ENCODE data around the gene PHAF1. TPM values are rescaled to one million over a fixed set of nuclear protein-coding genes. Genes with fewer than 3 reads are reported as not detected.

The PHAF1 gene
- total RNA-seq, 1 donor from 2014 or later: 18.7 TPM

GRCh38 chr16:67146523-67147357 is 37.0 kb downstream of the PHAF1 start:
- intact Hi-C loops (cut with micrococcal nuclease): no loop called here

DNA sequence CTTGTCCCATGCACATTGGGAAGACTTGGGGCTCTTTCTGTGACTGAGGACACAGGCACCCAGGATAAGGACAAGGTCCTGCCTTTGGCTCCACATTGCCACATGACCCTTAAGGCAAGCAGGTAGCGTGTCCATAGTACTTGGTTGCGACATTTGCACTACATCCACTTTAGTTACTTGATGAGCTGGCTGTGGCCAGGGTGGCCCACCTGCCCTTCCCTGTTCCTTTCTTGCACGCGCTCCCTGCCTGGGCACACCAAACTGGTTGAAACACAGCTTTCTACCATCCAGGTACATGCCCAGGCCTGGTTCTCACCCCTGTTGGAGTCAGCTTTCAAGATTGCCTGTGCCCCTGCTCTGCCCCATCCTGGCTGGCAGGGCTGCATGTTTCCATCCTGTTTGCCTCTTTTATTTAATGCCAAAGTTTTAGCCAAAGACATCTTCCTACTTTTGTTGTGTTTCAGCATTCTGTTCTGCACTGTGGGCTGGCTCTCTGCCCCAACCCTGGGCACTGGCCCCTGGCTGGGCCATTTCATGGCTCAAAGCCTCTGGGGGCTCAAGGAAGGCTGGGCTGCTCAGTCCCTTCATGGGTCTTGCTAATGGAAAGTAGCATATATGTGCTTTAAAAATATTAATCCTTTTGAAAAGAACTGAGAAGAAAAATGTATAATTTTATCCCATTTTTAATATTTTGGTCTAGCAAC is 37.8 kb downstream of the PHAF1 start:
- intact Hi-C loops (cut with micrococcal nuclease): no loop called here

- intact Hi-C loops (cut with micrococcal nuclease): no loop called here
These were observed 38.5 kb downstream of the PHAF1 start for GRCh38 chr16:67148221-67148620.

DNA sequence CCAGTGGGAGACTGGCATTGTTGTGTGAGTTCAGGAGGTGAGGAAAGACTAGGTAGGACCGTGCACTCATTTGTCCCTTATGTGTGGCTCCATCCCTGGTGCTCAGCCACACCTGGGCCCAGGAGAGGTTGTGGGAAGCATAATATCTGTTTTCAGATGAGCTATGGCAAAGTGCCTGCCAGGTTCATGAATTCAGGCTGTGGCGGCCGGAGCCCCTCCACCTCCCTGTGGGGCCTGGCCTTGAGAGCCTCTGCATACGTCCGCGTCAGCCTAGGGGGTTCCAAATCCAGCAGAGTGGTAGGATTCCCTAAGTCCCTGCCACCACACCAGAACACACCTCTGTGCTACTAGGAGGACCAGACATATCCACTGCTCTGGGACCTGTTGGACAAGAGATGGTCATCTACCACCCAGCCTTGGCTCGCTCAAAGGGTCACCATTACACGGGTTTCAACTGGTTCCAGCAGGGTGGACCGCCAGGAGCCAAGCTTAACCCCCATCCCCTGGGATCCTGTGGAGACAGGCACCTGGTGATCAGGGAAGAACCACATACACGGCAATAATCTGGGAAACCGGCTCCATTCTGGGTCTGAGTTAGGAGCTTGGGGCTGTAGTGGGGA is 39.0 kb downstream of the PHAF1 start:
- intact Hi-C loops (cut with micrococcal nuclease): no loop called here

- intact Hi-C loops (cut with micrococcal nuclease): no loop called here
These were observed 39.7 kb downstream of the PHAF1 start for GRCh38 chr16:67149276-67150046.

DNA sequence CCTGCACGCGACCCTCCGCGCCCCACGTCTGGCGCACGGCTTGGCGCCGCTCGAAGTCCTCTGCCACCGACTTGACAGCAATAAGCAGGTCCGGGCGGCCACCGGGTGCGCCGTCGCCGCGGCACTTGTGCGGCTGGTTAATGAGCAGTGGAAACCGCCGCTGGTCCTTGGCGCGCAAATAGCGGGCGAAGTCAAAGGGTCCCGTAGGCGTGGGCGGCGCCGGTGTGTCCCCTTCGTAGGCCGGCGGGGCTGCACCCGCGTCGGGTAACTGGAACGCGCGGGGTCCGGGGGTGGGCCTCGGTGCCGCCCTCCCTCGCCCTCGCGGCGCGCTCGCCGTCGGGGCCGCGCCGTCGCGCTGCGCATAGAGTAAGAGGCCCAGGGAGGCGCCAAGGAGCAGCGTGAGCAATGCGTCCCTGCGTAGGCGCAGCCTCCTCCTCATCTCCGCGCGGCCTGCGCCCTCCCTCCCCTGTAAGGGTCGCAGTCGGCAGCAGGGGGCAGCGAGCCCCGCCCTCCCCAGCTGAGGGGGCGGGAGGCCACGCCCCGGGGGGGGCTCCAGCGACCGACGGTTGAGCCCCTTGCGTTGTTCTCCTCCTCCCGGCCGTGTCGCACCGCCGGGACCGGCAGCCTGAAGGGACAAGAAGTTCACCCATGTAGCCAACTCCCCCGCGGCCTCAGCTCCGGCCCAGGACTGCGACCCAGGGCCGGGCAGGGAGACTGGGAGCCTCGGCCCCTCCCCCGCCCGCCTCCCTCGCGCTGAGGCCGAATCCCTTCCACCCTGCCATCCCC is 40.5 kb downstream of the PHAF1 start:
- intact Hi-C loops (cut with micrococcal nuclease): no loop called here

DNA sequence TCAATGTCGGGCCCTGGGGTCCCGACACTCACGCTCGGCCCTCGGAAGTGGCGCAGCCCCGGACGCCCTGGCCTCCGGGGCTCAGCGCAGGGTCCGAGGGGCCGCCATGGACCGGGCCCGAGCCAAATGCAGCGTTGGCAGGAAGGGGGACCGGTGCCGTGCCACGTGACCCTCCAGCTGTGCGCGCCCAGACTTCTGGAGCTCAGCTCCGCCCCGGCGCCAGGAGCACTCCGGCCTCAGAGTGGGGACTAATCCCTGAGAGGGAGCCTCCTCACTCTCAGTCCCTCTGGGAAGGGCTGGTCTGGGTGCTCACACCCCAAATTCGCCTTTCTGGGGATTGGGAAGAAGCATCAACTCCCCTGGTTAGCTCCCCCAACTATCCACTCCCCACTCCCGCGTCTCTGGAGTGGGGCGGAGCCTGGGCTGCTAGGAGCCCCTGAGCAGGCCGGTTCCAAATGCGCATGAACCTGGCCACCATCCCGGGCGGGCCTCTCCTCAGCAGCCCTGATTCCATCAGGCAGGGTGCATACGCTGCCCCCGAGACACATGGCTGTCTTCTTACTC is 41.2 kb downstream of the PHAF1 start, which contains the start of gene B3GNT9:
Gene B3GNT9, minus strand, starts transcription at position 166 of the 564 bp plus-strand sequence. CDS start 513 bp downstream, outside the sequence.
- intact Hi-C loops (cut with micrococcal nuclease): no loop called here

DNA sequence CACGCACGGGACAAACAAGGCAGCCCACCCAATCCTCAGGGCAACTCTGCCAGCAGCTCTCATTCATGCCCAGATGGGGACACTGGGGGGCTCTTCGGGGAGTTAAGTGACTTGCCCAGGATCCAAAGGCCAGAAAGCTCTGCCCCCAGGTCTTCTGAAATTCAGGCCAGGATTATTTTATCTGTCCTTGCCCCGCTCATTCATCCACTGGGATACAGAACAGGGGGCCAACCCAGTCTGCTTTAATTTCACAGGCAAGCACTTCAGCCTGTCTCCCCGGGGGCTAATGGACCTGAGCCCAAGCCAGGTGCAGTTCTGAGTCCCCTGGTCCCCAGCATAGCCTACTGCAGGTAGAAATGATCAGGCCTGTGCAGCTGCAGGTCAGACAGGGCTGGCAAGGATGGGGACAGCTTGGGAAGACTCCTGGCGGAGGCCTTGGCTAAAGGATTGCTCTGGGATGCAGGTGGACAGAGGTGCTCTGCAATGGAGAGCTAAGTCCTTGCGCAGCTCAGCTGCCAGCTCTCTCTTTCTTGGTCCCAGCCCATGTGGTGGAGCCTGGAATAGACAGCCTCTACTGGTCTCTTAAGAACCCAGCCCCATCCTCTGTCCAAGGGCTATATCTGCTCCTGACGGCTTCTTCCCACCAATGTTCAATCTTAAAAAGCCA is 41.8 kb downstream of the PHAF1 start:
- intact Hi-C loops (cut with micrococcal nuclease): no loop called here

DNA sequence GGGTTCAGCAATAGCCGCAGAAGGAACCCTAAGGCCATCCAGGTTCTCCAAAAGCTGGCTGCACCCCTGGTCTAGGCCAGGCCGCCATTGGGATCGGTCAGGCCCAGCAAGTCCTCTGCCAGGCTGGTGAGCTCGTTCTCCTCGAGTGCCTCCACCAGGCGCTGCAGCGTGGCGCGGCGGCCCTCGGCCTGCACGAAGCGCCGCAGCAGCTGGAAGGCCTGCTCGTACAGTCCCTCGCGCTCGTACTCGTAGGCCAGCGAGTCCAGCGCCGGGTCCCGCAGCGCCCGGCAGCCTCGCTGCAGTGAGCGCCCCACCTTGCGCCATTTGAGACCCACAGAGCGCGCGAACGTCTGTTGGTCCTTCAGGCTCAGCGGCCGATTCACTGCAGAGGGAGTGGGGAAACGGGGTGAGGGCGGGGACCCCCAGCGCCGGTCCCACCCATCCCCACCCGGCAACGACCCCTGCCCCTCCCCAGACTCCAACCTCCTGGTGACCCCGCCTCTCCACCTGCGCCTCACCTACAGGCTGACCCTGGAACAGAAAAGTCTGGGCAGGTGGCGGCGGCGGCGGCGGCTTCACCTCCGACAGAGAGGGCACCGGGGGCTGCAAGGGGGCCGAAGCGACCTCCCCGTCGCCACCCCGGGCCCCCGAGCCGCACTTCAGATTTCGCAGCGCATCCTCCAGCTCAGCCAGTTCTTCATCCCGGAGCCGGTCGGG is 45.0 kb downstream of the PHAF1 start:
- intact Hi-C loops (cut with micrococcal nuclease): loop anchor here (1.0 to 5.0 kb wide), 6 partner anchors 47 to 207 kb away; partner anchors contain the start of genes CES3, FHOD1, PHAF1 and SLC9A5

DNA sequence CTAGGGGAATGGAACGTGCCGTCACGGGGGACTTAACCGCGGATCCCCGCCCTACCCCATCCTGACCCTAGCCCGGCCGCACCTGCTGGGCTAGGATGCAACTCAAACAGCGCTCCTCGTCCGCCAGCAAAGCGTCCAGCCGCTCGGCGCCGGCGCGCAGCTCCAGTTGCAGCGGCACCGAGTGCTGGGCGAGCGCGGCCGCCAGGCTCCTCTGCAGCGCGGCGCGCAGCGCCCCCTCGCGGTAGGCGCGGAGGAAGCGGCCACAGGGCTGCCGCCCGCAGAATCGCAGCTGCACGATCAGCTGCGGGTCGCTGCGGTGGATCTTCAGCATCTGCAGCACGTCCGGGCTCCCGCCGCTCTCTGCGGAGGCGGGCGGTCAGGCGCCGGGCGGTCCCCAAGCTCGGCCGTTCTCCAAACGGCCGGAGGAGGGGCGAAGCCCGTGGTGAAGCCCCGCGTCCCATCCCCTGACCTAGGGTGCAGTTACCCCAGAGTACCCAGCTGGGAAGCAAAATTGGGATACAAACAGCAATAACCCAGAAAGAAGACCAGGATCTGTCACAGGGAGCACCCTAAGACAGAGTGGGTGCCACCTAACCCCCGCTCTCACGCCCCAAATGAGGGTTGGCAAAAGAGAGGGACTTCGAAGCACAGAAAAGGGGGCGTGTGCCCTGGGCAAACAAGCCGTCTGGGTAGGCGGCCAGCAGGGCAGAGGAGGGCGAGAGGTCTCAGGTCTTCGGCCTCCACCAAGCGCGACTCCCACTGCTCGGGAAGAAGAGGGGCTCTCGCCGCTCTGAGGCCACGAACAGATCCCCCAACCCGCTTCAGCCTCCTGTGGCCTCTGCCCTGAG is 45.8 kb downstream of the PHAF1 start:
- intact Hi-C loops (cut with micrococcal nuclease): loop anchor here (1.0 to 5.0 kb wide), 6 partner anchors 48 to 208 kb away; partner anchors contain the start of genes CES3, FHOD1, PHAF1 and SLC9A5

GRCh38 chr16:67156143-67156844 is 46.6 kb downstream of the PHAF1 start:
- intact Hi-C loops (cut with micrococcal nuclease): loop anchor here (5.0 kb wide), 4 partner anchors 49 to 209 kb away; partner anchors contain the start of genes CES3, FHOD1, PHAF1 and SLC9A5

DNA sequence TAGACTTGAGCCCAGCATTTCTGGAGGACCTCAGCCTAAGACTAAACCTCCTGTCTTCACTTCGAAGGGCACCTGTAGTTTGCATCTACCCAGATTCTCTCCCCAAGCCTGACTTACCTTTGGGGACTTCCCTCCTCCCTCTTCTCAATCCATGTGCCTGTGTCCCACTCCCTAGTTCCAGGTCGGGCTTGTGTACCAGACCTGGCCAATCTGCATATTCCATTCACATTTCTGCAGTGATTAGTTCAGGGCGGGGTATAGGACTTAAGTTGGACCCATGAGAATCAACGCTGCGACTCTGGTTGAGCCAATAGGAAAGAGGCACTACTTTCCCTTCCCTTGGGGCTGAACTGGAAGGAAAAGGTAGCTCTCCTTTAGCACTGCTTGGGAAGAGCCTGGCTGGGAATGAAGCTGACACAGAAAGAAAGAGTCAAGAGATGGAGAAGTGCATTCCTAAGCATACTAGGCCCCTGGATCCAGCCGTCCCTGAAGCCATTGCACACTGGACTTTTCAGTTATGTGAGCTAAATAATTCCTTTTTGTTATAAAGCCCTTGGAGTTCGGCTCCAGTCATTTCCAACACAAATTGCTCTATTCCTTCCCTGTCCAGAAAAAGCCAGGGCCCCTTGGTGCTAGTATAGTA is 47.5 kb downstream of the PHAF1 start:
- intact Hi-C loops (cut with micrococcal nuclease): loop anchor here (5.0 kb wide), 4 partner anchors 50 to 210 kb away; partner anchors contain the start of genes CES3, FHOD1, PHAF1 and SLC9A5

GRCh38 chr16:67157892-67158635 is 48.3 kb downstream of the PHAF1 start:
- intact Hi-C loops (cut with micrococcal nuclease): loop anchor here (2.0 to 5.0 kb wide), 5 partner anchors 51 to 211 kb away; partner anchors contain the start of genes CES3, FHOD1, PHAF1 and SLC9A5

DNA sequence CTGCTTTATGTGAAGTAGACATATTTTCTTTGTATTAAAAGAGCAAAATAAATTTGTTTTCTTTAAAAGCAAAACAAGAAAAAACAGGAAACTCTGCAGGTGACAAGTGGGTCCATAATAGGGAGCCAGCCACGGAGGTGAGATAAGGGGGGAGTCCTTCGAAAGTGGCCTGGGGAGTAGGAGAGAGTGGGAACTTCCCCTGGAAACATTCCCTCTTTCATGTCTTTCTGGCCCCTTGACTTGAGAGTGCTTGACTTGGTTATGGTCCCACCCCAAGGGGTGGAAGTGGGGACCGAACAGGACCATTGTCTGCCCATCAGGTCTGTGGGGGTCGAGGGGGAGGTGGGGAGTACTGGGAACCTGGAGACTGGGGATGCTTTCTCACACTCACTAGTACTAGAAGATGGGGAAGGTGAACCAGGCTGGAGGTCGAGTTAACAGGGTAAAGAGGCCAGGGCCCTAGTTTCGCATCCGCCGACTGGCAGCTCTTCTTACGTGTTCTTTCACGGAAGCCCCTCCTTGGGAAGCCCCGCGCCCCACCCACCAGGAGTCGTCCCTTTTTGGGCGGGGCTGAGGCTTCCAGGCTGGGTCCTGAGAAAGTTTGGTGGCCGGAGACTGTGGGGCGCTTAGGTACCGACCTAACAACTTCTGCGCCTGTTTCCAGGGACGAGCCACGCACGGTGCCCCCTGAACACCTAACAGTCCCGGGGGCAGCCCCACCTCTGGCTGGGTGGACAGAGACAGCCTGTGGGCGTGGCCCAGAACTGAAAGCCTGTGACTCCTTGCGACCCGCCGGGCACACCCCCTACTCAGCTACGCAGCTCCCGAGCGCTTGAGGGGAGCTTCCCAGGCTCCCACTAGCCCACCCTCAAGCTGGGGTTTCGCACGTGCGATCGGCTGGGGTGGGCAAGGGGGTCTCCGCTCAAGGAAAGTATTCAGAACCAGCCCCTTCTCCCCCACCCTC is 49.2 kb downstream of the PHAF1 start:
- intact Hi-C loops (cut with micrococcal nuclease): loop anchor here (2.0 to 5.0 kb wide), 5 partner anchors 52 to 212 kb away; partner anchors contain the start of genes CES3, FHOD1, PHAF1 and SLC9A5

Measured in T-helper 2 cell treated with Interferon-gamma antibody and Interleukin-4, amounts not matched to agents 100 ng/mL and 5 ng/mL, for 36 hours (primary cell).